ENCODE measurements around the gene COPB2. TPM values are rescaled to one million over a fixed set of nuclear protein-coding genes. Genes with fewer than 3 reads are reported as not detected.
"Not testable (repeated sequence)": the region's sequence is repeated elsewhere in the genome, so short reads cannot be mapped to it uniquely, and the experiment has no call there.

COPB2 gene
- total and polyA plus RNA-seq, 10 donors, result 21.4 to 101 (median 88.0) TPM

- H3K27me3 ChIP-seq (replicated peaks in 1 of 7), result no peaks in the 10 kb centered on the region
- H3K36me3 ChIP-seq, result peaks cover 0 to 15% (median 2%) of the 10 kb centered on the region in 6 donors
- 4 to 9% (median 5%) methylated on average over 16 to 25 of the region's 25 CpGs for WGBS, 5 donors
- peaks cover 28 to 68% (median 53%) of the 10 kb centered on the region in 6 donors for H3K4me1 ChIP-seq
- TF ChIP-seq POLR2AphosphoS5 (IDR thresholded peaks at IDR 0.05) (no peak), POLR2A (IDR thresholded peaks at IDR 0.05) (no peak)
- TF ChIP-seq, protein P1, sequence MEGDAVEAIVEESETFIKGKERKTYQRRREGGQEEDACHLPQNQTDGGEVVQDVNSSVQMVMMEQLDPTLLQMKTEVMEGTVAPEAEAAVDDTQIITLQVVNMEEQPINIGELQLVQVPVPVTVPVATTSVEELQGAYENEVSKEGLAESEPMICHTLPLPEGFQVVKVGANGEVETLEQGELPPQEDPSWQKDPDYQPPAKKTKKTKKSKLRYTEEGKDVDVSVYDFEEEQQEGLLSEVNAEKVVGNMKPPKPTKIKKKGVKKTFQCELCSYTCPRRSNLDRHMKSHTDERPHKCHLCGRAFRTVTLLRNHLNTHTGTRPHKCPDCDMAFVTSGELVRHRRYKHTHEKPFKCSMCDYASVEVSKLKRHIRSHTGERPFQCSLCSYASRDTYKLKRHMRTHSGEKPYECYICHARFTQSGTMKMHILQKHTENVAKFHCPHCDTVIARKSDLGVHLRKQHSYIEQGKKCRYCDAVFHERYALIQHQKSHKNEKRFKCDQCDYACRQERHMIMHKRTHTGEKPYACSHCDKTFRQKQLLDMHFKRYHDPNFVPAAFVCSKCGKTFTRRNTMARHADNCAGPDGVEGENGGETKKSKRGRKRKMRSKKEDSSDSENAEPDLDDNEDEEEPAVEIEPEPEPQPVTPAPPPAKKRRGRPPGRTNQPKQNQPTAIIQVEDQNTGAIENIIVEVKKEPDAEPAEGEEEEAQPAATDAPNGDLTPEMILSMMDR (IDR thresholded peaks at IDR 0.05 in 8 of 11, conservative IDR thresholded peaks at IDR 0.05 in 3 of 11), result no peak
- H3K4me3 ChIP-seq, result peak overlapping the region; percentile 69 to 98 (median 79)
- peak overlapping the region; percentile 89 to 95 (median 94) for H3K27ac ChIP-seq
- DNase-seq, result no peak
- intact Hi-C loops (cut with DNase I; ENCODE audit: low total_unique reads), result no loop called here
- no peaks in the 10 kb centered on the region for H3K9me3 ChIP-seq
Observed at GRCh38 chr3:139388821-139389551, 461 bp downstream of the COPB2 start.

GRCh38 chr3:139388077-139388476 is 1.4 kb downstream of the COPB2 start:
- TF ChIP-seq POLR2A (IDR thresholded peaks at IDR 0.05), result no peak
- TF ChIP-seq, protein P1 (IDR thresholded peaks at IDR 0.05 in 8 of 11, conservative IDR thresholded peaks at IDR 0.05 in 3 of 11), result no peak
- TF ChIP-seq POLR2AphosphoS5 (IDR thresholded peaks at IDR 0.05), result no peak
- Histone ChIP-seq H3K27ac (no peak overlapping the region), H3K4me1 (peaks cover 28 to 77% (median 56%) of the 10 kb centered on the region in 6 donors), H3K27me3 (replicated peaks in 1 of 7) (no peaks in the 10 kb centered on the region), H3K4me3 (peak overlapping the region in 6 of 8 donors; percentile 70 to 98 (median 84)), H3K36me3 (peaks cover 0 to 20% (median 5%) of the 10 kb centered on the region in 6 donors), H3K9me3 (no peaks in the 10 kb centered on the region)
- DNase-seq, result no peak
- WGBS, 5 donors, result 79 to 89% (median 84%) methylated on average over 10 of the region's 10 CpGs
- intact Hi-C loops (cut with DNase I; ENCODE audit: low total_unique reads), result no loop called here

GRCh38 chr3:139382291-139382690 is 7.2 kb downstream of the COPB2 start:
- H3K4me1 ChIP-seq, result peaks cover 8 to 69% (median 22%) of the 10 kb centered on the region in 6 donors
- H3K9me3 ChIP-seq; DNase-seq; H3K27me3 ChIP-seq (replicated peaks in 1 of 7); intact Hi-C loops (cut with DNase I; ENCODE audit: low total_unique reads); H3K27ac ChIP-seq; H3K4me3 ChIP-seq: not testable (repeated sequence)
- peaks cover 3 to 78% (median 54%) of the 10 kb centered on the region in 6 donors for H3K36me3 ChIP-seq
- WGBS, 5 donors, result 58 to 98% (median 92%) methylated on average over 2 of the region's 2 CpGs

- no peak for TF ChIP-seq POLR2AphosphoS5 (IDR thresholded peaks at IDR 0.05)
- Histone ChIP-seq H3K4me3 (no peak overlapping the region), H3K9me3 (no peaks in the 10 kb centered on the region), H3K36me3 (peaks cover 3 to 95% (median 70%) of the 10 kb centered on the region in 6 donors), H3K27ac (no peak overlapping the region), H3K27me3 (replicated peaks in 1 of 7) (no peaks in the 10 kb centered on the region), H3K4me1 (peaks cover 0 to 52% (median 5%) of the 10 kb centered on the region in 6 donors)
- 85 to 98% (median 94%) methylated on average over 4 of the region's 4 CpGs for WGBS, 5 donors
- intact Hi-C loops (cut with DNase I; ENCODE audit: low total_unique reads), result no loop called here
- no peak for DNase-seq
Observed at GRCh38 chr3:139380575-139380974, 8.9 kb downstream of the COPB2 start.

- Histone ChIP-seq H3K4me3 (no peak overlapping the region), H3K9me3 (no peaks in the 10 kb centered on the region), H3K4me1 (peaks cover 0 to 33% (median 3%) of the 10 kb centered on the region in 6 donors), H3K27me3 (replicated peaks in 1 of 7) (no peaks in the 10 kb centered on the region), H3K36me3 (peaks cover 3 to 99% (median 87%) of the 10 kb centered on the region in 6 donors), H3K27ac (no peak overlapping the region)
- WGBS, 5 donors, result 94 to 97% (median 95%) methylated on average over 3 of the region's 3 CpGs
- DNase-seq, result no peak
- TF ChIP-seq, protein P1 (IDR thresholded peaks at IDR 0.05 in 8 of 11, conservative IDR thresholded peaks at IDR 0.05 in 3 of 11), result no peak
- TF ChIP-seq POLR2A (IDR thresholded peaks at IDR 0.05) (no peak), POLR2AphosphoS5 (IDR thresholded peaks at IDR 0.05) (no peak)
- intact Hi-C loops (cut with DNase I; ENCODE audit: low total_unique reads), result no loop called here
Observed at GRCh38 chr3:139378587-139379241, 10.7 kb downstream of the COPB2 start.
